ENCODE data around the gene TH. TPM values are rescaled to one million over a fixed set of nuclear protein-coding genes. Genes with fewer than 3 reads are reported as not detected.

The TH gene
- total RNA-seq, 4 donors from 2014 or later: 1.3 TPM; not detected in 3

DNA sequence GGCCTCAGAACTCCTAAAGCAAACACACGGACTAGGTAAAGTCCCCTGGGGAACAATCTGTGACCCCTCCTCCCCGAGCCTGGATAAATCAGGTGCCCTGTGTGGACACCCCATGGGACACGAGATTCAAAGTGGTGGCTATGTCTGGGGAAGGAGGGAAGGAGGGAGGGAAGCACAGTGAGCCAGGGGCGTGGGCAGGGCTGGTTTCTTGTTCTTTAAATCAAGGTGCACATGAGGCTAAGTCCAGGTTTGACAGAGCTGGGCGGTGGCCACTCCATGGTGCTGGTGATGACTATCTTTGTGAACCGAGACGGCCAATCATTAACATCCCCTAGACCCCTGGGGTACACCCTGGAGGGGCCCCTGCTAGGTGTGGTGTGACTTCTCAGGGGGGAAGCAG, 20.3 kb upstream of the TH start:
- 77% methylated on average over 7 of the region's 7 CpGs for WGBS
- no peak overlapping the region for H3K27ac ChIP-seq (replicated peaks in 1 of 4)
- peaks cover 0 to 4% (median 0%) of the 10 kb centered on the region in 4 donors for H3K4me1 ChIP-seq
- peaks cover 0 to 74% (median 0%) of the 10 kb centered on the region in 4 donors for H3K27me3 ChIP-seq
- no peak for DNase-seq (ENCODE audit: extremely low spot score)
- intact Hi-C loops (cut with DNase I): loop anchor here (10.0 kb wide), 1 partner anchor 343 kb away; no protein-coding TSS in a partner anchor
- TF ChIP-seq POLR2AphosphoS5 (IDR thresholded peaks at IDR 0.05) (no peak), EP300 (IDR thresholded peaks at IDR 0.05) (no peak), POLR2A (IDR thresholded peaks at IDR 0.05; ENCODE audit: low read depth) (no peak)
- TF ChIP-seq, protein P1, sequence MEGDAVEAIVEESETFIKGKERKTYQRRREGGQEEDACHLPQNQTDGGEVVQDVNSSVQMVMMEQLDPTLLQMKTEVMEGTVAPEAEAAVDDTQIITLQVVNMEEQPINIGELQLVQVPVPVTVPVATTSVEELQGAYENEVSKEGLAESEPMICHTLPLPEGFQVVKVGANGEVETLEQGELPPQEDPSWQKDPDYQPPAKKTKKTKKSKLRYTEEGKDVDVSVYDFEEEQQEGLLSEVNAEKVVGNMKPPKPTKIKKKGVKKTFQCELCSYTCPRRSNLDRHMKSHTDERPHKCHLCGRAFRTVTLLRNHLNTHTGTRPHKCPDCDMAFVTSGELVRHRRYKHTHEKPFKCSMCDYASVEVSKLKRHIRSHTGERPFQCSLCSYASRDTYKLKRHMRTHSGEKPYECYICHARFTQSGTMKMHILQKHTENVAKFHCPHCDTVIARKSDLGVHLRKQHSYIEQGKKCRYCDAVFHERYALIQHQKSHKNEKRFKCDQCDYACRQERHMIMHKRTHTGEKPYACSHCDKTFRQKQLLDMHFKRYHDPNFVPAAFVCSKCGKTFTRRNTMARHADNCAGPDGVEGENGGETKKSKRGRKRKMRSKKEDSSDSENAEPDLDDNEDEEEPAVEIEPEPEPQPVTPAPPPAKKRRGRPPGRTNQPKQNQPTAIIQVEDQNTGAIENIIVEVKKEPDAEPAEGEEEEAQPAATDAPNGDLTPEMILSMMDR (IDR thresholded peaks at IDR 0.05): no peak
- H3K4me3 ChIP-seq: no peak overlapping the region
- no peaks in the 10 kb centered on the region for H3K9me3 ChIP-seq
- no peaks in the 10 kb centered on the region for H3K36me3 ChIP-seq

GRCh38 chr11:2190657-2191471, 19.2 kb upstream of the TH start:
- H3K9me3 ChIP-seq: no peaks in the 10 kb centered on the region
- H3K36me3 ChIP-seq: no peaks in the 10 kb centered on the region
- no peak for DNase-seq (ENCODE audit: extremely low spot score)
- intact Hi-C loops (cut with DNase I): loop anchor here (10.0 kb wide), 1 partner anchor 344 kb away; no protein-coding TSS in a partner anchor
- H3K27me3 ChIP-seq: peaks cover 0 to 75% (median under 1%) of the 10 kb centered on the region in 4 donors
- no peak overlapping the region for H3K27ac ChIP-seq (replicated peaks in 1 of 4)
- 51% methylated on average over 30 of the region's 30 CpGs for WGBS
- no peak overlapping the region for H3K4me3 ChIP-seq
- TF ChIP-seq POLR2A (IDR thresholded peaks at IDR 0.05; ENCODE audit: low read depth) (no peak), POLR2AphosphoS5 (IDR thresholded peaks at IDR 0.05) (no peak), EP300 (IDR thresholded peaks at IDR 0.05) (no peak)
- TF ChIP-seq, protein P1 (IDR thresholded peaks at IDR 0.05): no peak
- peaks cover 0 to 4% (median 0%) of the 10 kb centered on the region in 4 donors for H3K4me1 ChIP-seq

DNA sequence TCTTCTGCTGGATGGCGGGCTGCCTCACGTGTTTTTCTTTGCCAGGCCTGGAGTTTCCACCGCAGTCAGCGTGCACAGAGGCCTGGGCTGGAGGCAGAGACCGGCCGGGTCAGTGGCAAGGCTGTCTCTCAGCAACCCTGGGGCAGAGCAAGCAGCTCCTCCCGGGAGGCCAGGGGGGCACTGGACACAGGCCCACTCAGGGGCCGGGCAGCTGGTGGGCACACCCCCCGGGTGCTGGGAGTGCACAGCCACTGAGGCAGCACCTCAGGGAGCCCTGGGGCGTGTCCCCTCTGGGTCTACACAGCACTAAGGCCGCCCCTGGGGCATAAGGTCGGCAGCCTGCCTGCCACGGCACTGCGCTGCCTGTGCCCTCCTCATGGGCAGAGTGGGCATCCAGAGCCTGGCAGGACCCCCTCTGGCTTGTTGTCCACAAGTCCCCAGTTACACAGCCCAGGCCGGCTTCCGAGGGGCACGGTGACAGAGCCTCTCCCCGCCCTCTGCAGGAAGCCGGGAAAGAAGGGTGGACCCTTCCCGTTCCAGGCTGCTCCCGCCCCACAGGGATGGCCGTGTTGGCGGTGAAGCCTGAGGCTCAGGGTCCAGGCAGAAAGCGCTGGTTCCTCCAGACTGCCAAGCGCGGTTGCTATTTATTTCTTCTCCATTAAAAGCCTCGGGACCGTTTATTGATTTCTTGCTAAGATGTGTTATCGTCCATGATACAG, 18.5 kb upstream of the TH start:
- DNase-seq (ENCODE audit: extremely low spot score): no peak
- no peak overlapping the region for H3K27ac ChIP-seq (replicated peaks in 1 of 4)
- peaks cover 0 to 75% (median 3%) of the 10 kb centered on the region in 4 donors for H3K27me3 ChIP-seq
- H3K36me3 ChIP-seq: no peaks in the 10 kb centered on the region
- no peaks in the 10 kb centered on the region for H3K9me3 ChIP-seq
- intact Hi-C loops (cut with DNase I): loop anchor here (10.0 kb wide), 1 partner anchor 345 kb away; no protein-coding TSS in a partner anchor
- H3K4me3 ChIP-seq: no peak overlapping the region
- H3K4me1 ChIP-seq: peaks cover 0 to 4% (median 0%) of the 10 kb centered on the region in 4 donors
- WGBS: 56% methylated on average over 21 of the region's 29 CpGs
- no peak for TF ChIP-seq POLR2AphosphoS5 (IDR thresholded peaks at IDR 0.05)
- no peak for TF ChIP-seq POLR2A (IDR thresholded peaks at IDR 0.05; ENCODE audit: low read depth)
- TF ChIP-seq EP300 (IDR thresholded peaks at IDR 0.05): no peak
- TF ChIP-seq, protein P1 (IDR thresholded peaks at IDR 0.05): no peak

DNA sequence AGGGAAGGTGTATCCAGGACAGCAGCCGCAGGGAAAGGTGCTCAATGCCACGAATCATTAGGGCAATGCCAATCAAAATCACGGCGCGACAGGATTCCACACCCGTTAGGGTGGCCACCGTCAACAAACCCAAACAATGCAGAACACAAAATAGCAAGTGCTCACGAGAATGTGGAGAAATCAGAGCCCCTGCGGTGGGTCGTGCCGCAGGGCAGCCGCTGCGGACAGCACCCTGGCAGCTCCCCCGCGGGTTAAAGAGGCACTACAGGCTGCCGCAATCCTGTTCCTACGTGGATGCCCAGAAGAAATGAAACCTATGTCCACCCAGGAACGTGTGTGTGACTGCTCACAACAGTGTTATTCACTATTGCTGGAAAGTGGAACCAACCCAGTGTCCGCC, 17.1 kb upstream of the TH start:
- DNase-seq (ENCODE audit: extremely low spot score): no peak
- H3K27me3 ChIP-seq: peaks cover 0 to 80% (median 3%) of the 10 kb centered on the region in 4 donors
- no peaks in the 10 kb centered on the region for H3K9me3 ChIP-seq
- intact Hi-C loops (cut with DNase I): no loop called here
- no peaks in the 10 kb centered on the region for H3K4me1 ChIP-seq
- no peak overlapping the region for H3K4me3 ChIP-seq
- WGBS: 88% methylated on average over 19 of the region's 19 CpGs
- no peak overlapping the region for H3K27ac ChIP-seq (replicated peaks in 1 of 4)
- H3K36me3 ChIP-seq: no peaks in the 10 kb centered on the region
- TF ChIP-seq POLR2AphosphoS5 (IDR thresholded peaks at IDR 0.05) (no peak), EP300 (IDR thresholded peaks at IDR 0.05) (no peak), POLR2A (IDR thresholded peaks at IDR 0.05; ENCODE audit: low read depth) (no peak)
- TF ChIP-seq, protein P1 (IDR thresholded peaks at IDR 0.05): no peak
